Hepatocyte (in vitro differentiated cells): ENCODE measurements around the gene ODF2.

Experiments used
- EZH2 ChIP-seq: fragments of 200-600 bp; sonication (generic); IDR thresholded peaks from 2 replicates; pipeline ENCODE4 v1.6.1; 2016; ENCODE audit warnings: antibody characterized with exemption, mild to moderate bottlenecking, borderline replicate concordance
- TF ChIP-seq, protein P1 (sequence below): fragments of 200-600 bp; sonication (generic); IDR thresholded peaks from 2 replicates; pipeline ENCODE4 v1.5.1; 2016; ENCODE audit warnings: antibody characterized with exemption, mild to moderate bottlenecking; ENCODE audit not compliant: poor library complexity

DNA sequence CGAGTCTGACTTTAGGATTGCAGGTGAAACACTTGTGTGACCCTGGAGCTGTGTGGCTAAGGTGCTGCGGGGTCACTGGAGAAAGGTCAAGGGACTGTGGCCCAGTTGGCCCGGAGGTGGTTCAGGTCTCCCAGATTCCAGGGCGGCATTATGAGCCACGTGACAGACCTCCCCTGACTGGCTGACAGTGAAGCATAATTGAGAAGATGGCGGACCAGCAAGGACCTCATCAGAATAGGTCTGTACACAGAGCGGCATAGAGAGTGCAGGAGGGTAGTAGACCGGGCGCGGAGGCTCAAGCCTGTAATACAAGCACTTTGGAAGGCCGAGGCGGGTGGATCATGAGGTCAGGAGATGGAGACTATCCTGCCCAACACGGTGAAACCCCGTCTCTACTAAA is 815 bp upstream of the ODF2 start:
- TF ChIP-seq, protein P1, sequence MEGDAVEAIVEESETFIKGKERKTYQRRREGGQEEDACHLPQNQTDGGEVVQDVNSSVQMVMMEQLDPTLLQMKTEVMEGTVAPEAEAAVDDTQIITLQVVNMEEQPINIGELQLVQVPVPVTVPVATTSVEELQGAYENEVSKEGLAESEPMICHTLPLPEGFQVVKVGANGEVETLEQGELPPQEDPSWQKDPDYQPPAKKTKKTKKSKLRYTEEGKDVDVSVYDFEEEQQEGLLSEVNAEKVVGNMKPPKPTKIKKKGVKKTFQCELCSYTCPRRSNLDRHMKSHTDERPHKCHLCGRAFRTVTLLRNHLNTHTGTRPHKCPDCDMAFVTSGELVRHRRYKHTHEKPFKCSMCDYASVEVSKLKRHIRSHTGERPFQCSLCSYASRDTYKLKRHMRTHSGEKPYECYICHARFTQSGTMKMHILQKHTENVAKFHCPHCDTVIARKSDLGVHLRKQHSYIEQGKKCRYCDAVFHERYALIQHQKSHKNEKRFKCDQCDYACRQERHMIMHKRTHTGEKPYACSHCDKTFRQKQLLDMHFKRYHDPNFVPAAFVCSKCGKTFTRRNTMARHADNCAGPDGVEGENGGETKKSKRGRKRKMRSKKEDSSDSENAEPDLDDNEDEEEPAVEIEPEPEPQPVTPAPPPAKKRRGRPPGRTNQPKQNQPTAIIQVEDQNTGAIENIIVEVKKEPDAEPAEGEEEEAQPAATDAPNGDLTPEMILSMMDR = no peak
- TF ChIP-seq EZH2 = no peak
